ENCODE results near the gene SLC17A3.

The SLC17A3 gene, protein sequence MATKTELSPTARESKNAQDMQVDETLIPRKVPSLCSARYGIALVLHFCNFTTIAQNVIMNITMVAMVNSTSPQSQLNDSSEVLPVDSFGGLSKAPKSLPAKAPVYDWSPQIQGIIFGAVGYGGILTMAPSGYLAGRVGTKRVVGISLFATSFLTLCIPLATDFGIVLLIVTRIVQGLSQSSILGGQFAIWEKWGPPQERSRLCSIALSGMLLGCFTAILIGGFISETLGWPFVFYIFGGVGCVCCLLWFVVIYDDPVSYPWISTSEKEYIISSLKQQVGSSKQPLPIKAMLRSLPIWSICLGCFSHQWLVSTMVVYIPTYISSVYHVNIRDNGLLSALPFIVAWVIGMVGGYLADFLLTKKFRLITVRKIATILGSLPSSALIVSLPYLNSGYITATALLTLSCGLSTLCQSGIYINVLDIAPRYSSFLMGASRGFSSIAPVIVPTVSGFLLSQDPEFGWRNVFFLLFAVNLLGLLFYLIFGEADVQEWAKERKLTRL

GRCh38 chr6:25874118-25874517 is at the start of gene SLC17A3:
Gene SLC17A3, minus strand, starts transcription at chr6:25874243. Its CDS starts 5,856 bp downstream, at chr6:25868387.
- no peak for DNase-seq (ENCODE audit: low spot score)

DNA sequence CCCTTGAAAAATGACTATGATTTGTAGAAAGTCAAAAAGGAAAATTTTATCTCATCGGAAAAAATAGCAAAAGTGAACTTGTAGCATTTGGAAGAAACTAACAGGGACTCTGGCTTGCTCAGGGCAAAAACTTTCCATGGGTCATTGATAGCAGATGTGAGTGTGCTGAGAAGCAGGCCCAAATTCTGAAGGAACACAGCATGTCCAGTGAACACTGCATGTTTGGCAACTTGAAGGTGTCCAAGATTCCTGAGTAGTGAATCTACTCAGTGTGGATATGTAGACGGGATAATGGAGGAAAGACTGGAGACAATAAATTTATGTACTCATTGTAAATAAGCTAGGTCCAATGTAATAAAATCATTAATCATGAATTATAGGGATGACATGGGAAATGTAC is 48.3 kb upstream of the SLC17A3 start:
- no peak for DNase-seq (ENCODE audit: low spot score)

DNA sequence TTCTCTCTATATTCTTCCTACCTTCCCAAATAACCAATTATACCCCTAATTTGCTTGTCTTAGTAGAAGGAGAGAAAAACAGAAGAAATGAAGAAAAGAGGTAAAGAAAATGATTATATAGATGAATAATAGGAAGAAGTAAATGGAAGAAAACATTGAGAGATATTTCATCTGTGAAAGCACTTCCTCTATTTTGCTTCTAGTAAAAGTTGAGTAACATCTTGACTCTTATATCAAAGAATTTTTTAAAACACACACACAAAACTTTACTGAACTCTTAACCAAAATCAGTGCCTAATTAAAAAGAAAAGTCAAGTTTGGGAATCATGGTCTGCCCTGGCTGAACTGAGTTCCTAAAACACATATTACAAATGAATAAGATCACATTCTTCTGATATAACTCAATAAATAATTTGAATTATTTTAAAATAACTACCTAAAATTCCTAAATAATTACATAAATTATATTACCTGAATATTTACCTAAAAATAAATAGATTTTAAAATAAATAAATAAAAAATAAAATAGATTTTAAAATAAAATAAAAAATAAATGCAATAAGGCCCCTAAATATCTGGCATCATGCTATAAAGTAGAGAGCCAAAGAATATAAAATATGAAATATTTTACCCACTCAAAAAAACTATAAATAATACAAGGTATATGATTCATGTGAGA is 47.6 kb upstream of the SLC17A3 start:
- no peak for DNase-seq (ENCODE audit: low spot score)

- no peak for DNase-seq (ENCODE audit: low spot score)
These were observed 45.6 kb upstream of the SLC17A3 start for GRCh38 chr6:25919657-25920056.

- no peak for DNase-seq (ENCODE audit: low spot score)
These were observed 44.1 kb upstream of the SLC17A3 start for GRCh38 chr6:25918083-25918683.

GRCh38 chr6:25916789-25917490 is 42.9 kb upstream of the SLC17A3 start:
- no peak for DNase-seq (ENCODE audit: low spot score)

DNA sequence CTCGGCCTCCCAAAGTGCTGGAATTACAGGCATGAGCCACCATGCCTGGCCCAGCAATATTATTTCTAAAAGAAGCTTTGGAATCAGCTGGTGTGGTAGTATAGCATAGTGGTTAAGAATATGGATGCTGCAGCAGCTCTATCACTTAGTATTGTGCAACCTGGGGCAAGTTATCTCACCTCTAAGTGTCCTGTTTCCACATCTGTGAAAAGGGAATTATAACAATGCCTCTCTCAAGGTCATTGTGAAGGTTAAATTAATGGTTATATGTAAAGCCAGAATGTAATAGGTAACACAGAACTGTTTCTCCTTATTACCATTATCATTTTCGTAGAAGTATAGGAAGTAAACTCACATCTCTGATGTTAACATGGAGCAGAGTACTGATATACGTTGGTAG is 42.3 kb upstream of the SLC17A3 start:
- no peak for DNase-seq (ENCODE audit: low spot score)

DNA sequence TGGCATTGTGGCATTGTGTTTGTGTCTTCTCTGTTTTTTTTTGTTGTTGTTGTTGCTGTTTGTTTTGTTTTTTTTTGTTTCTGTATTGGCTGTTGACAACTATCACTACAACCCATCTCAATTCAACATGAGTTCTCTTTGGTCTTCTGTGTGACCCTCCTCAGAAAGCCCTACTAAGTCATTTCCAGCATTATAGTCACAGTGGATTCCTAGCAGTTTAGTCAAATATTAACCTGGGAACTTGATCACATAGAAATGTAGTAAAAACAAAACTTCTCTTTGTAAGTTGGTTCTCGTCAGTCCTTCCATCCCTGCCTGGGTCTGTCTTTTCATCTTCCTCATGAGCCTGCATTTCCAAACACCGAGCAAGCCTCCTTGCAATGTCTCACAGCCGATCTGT is 39.7 kb upstream of the SLC17A3 start:
- no peak for DNase-seq (ENCODE audit: low spot score)

- no peak for DNase-seq (ENCODE audit: low spot score)
These were observed 37.3 kb upstream of the SLC17A3 start for GRCh38 chr6:25911351-25911750.

DNA sequence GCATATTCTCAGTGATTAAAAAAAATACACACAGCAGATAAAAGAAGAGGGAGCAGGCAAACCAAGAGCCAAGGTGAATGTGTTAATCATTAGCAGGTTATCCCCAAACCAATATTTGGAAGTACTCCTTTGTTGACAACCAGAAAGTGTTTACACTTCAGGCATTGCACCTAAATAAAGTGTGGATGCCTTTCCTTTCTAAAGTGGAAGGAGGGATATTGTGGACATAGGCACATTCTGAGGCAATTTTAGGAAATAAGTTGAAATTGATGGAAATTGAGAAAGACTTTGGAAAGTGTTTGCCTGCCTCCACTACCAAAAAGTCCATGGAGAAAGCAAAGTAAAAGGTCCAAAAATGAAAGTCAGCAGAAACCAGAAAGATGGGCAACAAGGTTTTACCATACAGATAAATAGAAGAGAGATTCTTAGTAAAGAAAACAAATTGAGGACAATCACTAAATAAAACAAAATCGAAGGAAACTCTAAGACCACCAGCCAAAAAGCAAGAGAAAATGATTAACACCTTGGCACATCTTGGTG is 33.5 kb upstream of the SLC17A3 start:
- no peak for DNase-seq (ENCODE audit: low spot score)

DNA sequence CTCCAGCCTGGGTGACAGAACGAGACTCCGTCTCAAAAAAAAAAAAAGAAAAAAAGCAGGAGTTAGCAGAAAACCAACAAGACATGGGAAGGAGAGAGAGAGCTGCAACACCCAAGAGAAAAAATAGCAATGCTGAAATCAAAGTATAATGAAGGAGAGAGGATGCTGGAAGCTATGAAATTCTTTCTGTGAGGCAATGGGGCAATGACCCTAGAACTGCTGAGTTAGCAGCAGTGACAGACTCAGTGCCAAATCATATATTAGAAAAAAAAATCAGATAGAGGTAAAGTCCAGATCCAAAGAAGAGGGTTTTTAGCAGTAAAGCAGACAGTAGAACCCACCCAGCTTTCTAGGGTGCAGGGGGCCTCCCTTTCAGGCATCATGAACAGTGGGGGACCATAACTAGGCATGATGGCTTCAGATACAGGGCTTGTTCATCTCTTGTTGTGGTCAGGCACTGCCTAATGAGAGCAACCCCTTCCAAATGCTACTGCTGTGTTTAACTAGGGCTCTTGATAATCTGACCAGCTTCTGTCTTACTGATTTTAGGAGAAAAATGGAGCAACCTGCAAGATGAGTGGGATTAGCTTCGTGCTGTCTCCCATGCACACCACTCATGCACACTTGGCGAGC is 29.5 kb upstream of the SLC17A3 start:
- no peak for DNase-seq (ENCODE audit: low spot score)

DNA sequence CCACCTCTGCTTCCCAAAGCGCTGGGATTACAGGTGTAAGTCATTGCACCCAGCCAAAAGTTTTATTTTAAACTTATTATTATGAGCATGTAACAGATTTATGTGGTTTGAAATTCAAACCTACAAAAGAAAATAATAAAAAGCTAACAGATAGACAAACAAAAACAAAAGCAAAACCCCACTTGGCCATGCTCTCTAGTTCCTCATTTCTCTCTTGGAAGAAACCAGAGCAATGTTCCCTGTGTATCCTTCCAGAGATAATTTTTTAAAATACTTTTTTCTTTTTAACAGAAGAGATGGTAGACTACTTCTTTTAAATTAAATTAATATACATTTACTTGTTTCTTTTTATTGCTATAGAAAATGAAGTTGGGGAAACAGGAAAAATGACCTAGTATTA is 28.0 kb upstream of the SLC17A3 start:
- DNase-seq (ENCODE audit: low spot score) = no peak

DNA sequence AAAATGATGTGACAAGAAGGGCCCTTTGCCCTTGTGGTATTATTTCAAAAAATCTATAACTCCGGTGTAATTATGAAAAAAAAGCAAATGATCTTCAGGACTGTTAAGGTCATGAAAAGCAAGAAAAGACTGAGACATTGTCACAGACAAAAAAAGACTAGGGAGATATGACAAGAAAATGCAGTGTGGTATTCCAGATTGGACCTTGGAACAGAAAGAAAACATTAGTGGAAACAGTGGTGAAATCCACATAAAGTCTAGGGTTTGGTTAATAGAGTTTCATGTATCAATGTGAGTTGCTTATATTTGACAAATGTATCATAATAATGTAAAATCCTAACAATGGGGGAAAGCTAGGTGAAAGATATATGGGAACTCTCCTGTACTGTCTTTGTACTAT is 26.8 kb upstream of the SLC17A3 start:
- no peak for DNase-seq (ENCODE audit: low spot score)

- no peak for DNase-seq (ENCODE audit: low spot score)
These were observed 25.8 kb upstream of the SLC17A3 start for GRCh38 chr6:25899580-25900408.

DNA sequence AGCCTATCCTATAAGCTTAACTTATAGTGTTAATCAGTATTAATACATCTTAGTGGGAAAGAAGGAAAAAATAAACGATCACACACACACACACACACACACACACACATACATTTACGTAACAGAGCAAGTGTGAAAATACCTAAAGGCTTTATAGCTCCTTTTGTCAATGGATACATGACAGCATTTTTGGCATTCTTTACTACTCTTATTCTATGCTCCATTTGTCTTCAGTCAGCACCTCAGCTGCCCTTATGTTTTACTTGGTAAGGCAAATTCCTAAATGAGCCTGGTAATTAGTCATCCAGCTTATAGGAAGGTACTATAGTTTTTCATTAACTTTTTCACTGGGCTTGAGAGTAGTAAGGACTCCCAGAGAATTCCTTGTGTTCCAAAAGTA is 25.1 kb upstream of the SLC17A3 start:
- no peak for DNase-seq (ENCODE audit: low spot score)

DNA sequence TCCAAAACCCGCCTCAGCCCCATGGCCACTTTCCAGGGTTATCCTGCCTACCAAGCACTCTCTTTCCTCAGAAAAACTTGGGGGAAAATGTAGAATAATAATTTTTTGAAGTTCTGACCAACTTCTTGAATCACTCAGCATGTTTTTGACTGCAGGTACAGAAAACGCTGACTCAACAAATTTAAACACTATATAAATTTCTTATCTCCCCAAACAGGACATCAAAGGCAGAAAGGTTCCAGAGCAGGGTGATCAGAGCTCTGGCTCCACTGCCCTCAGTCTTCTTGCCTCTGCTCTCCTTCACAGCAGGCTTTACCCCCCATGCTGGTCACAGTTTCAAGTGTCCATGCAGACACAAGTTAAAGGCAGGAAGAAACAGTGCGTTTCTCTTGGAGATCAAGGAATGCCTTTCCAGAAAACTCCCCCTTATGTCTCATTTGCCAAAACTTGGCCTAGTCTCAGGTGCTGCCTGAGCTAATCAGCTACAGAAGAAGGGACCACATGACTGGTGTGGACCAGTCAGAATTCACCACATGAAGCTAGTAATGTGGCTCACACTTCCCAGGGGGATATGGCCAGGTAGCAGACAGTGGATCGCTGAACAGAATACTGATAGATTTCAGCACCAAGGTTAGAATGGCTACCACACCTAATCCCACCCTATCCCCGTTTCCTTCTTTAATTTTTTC is 24.4 kb upstream of the SLC17A3 start:
- DNase-seq (ENCODE audit: low spot score) = no peak

GRCh38 chr6:25896252-25896651 is 22.2 kb upstream of the SLC17A3 start:
- no peak for DNase-seq (ENCODE audit: low spot score)

DNA sequence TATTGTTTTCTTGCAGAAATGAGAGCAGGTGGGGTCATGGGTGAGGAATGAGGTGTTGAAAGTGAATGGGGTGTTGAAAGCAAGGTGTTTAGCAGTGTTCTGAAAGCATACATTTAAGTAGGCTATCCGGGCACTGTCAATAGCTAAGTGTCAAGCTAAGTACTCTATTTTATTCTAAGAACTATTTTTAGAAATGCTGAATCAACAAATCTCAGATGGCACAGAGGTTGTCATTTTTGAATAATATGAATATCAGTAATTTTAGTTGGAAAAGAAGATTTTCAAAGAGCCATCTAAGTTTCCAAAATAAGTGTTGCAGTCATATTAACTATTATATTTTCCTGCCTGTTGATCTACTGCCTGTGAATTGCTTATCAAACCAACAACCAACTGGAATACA is 21.7 kb upstream of the SLC17A3 start:
- no peak for DNase-seq (ENCODE audit: low spot score)

DNA sequence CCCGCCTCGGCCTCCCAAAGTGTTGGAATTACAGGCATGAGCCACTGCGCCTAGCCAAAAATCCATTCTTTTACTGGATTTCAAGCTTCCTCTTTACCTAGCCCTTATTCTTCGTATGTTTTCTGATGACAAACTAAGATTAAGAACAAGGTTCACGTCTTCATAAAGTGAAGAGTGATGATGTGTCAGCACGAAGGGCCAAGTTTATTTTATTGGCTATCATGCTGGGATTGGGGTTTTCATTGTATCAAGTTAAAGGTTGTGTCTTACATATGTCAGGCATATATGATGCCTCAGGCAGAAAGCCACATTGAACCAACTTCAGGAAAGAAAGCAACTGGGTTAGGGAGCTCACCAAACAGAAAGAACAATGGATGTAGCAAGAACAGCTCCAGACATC is 19.7 kb upstream of the SLC17A3 start:
- no peak for DNase-seq (ENCODE audit: low spot score)

GRCh38 chr6:25892877-25893276 is 18.8 kb upstream of the SLC17A3 start:
- DNase-seq (ENCODE audit: low spot score) = no peak

Data from NAMALWA (cell line).